ENCODE results near the gene CELA3B.
A peak's percentile ranks its signal among the peaks of the same experiment; 100 is the strongest.
"Not testable (repeated sequence)": the region's sequence is repeated elsewhere in the genome, so short reads cannot be mapped to it uniquely, and the experiment has no call there.

The CELA3B gene

GRCh38 chr1:21966247-21967000 lies 10.4 kb upstream of the CELA3B start:
- TF ChIP-seq ZNF8 (CRISPR knock-in tag; IDR thresholded peaks at IDR 0.05) (no peak), TOX (CRISPR knock-in tag; IDR thresholded peaks at IDR 0.05; ENCODE audit: borderline replicate concordance) (no peak), SNAI2 (CRISPR knock-in tag; IDR thresholded peaks at IDR 0.05) (no peak), OSR1 (CRISPR knock-in tag; IDR thresholded peaks at IDR 0.05) (no peak), ZFP3 (CRISPR knock-in tag; IDR thresholded peaks at IDR 0.05) (no peak), GLIS3 (CRISPR knock-in tag; IDR thresholded peaks at IDR 0.05) (no peak), RARB (CRISPR knock-in tag; IDR thresholded peaks at IDR 0.05) (no peak), TCF4 (CRISPR knock-in tag; IDR thresholded peaks at IDR 0.05; ENCODE audit: borderline replicate concordance) (no peak), ZNF70 (CRISPR knock-in tag; IDR thresholded peaks at IDR 0.05) (no peak)
- no peak; the same call in 2 of the 3 replicates for ATAC-seq

- not testable (repeated sequence) for ATAC-seq
Observed at GRCh38 chr1:21967216-21967615, 9.6 kb upstream of the CELA3B start.

GRCh38 chr1:21969066-21969465 lies 7.8 kb upstream of the CELA3B start:
- ATAC-seq = not testable (repeated sequence)

- ATAC-seq = not testable (repeated sequence)
Observed at GRCh38 chr1:21970523-21970922, 6.3 kb upstream of the CELA3B start.

- not testable (repeated sequence) for ATAC-seq
Observed at GRCh38 chr1:21972973-21973441, 3.8 kb upstream of the CELA3B start.

- not testable (repeated sequence) for ATAC-seq
Observed at GRCh38 chr1:21973948-21974347, 2.9 kb upstream of the CELA3B start.

GRCh38 chr1:21974699-21975098 lies 2.1 kb upstream of the CELA3B start:
- ATAC-seq = not testable (repeated sequence)

- ATAC-seq = not testable (repeated sequence)
Observed at GRCh38 chr1:21975296-21975695, 1.5 kb upstream of the CELA3B start.

- ATAC-seq = not testable (repeated sequence)
Observed at GRCh38 chr1:21978209-21978608, 1.4 kb downstream of the CELA3B start.

GRCh38 chr1:21980515-21981220 lies 3.8 kb downstream of the CELA3B start:
- ATAC-seq = peak; percentile 87

GRCh38 chr1:21981253-21981652 lies 4.4 kb downstream of the CELA3B start:
- not testable (repeated sequence) for ATAC-seq

GRCh38 chr1:21982122-21982521 lies 5.3 kb downstream of the CELA3B start:
- ATAC-seq = not testable (repeated sequence)

GRCh38 chr1:21983539-21983938 lies 6.7 kb downstream of the CELA3B start:
- ATAC-seq = not testable (repeated sequence)

- not testable (repeated sequence) for ATAC-seq
Observed at GRCh38 chr1:21985893-21986292, 9.1 kb downstream of the CELA3B start.

GRCh38 chr1:21986386-21986785 lies 9.6 kb downstream of the CELA3B start:
- ATAC-seq = not testable (repeated sequence)

- not testable (repeated sequence) for ATAC-seq
Observed at GRCh38 chr1:21989672-21990393, 13.0 kb downstream of the CELA3B start.

GRCh38 chr1:21992186-21992585 lies 15.4 kb downstream of the CELA3B start:
- ATAC-seq = not testable (repeated sequence)

GRCh38 chr1:21994716-21995115 lies 17.9 kb downstream of the CELA3B start:
- not testable (repeated sequence) for ATAC-seq

GRCh38 chr1:21996663-21996970 lies 19.8 kb downstream of the CELA3B start:
- not testable (repeated sequence) for ATAC-seq

All from SK-N-SH treated with all-trans-retinoic acid at 6 μM for 48 hours (cell line).